Mesothelial cell of epicardium (in vitro differentiated cells): ENCODE measurements around the gene LYPD4. TPM values are rescaled to one million over a fixed set of nuclear protein-coding genes. Genes with fewer than 3 reads are reported as not detected.

ENCODE experiments used
- DNase-seq, 2 experiments: peaks; one replicate each; pipeline ENCODE4 v3.0.0; 2021; ENCODE audit warnings: low spot score in 2 of 2; ENCODE audit not compliant: unreplicated experiment in 2 of 2
- H3K27ac Mint-ChIP-seq: 2 replicates; pipeline ENCODE4 v1.8.0; 2021; ENCODE audit warnings: mixed read lengths
- H3K27me3 Mint-ChIP-seq: 2 replicates; pipeline ENCODE4 v1.8.0; 2021; ENCODE audit warnings: low read depth, mixed read lengths
- H3K36me3 Mint-ChIP-seq: 2 replicates; pipeline ENCODE4 v1.8.0; 2021; ENCODE audit warnings: mixed read lengths
- H3K4me1 Mint-ChIP-seq: 2 replicates; pipeline ENCODE4 v1.8.0; 2021; ENCODE audit warnings: mixed read lengths
- H3K4me3 Mint-ChIP-seq: 2 replicates; pipeline ENCODE4 v1.8.0; 2021; ENCODE audit warnings: mild to moderate bottlenecking, moderate library complexity, mixed read lengths
- H3K9me3 Mint-ChIP-seq: 2 replicates; pipeline ENCODE4 v1.8.0; 2021; ENCODE audit warnings: mixed read lengths
- total RNA-seq: library from RNA; stranded (reverse); gene quantifications from 3 replicates; pipeline ENCODE4 v1.2.1, GENCODE V29; 2021
- TF ChIP-seq, protein P1 (sequence below): fragments of 200-600 bp; sonication (generic); IDR thresholded peaks from one replicate; pipeline ENCODE4 v1.5.0; 2021; ENCODE audit warnings: antibody characterized with exemption; ENCODE audit not compliant: unreplicated experiment

LYPD4 gene
- total RNA-seq, 1 donor from 2014 or later, result not detected

DNA sequence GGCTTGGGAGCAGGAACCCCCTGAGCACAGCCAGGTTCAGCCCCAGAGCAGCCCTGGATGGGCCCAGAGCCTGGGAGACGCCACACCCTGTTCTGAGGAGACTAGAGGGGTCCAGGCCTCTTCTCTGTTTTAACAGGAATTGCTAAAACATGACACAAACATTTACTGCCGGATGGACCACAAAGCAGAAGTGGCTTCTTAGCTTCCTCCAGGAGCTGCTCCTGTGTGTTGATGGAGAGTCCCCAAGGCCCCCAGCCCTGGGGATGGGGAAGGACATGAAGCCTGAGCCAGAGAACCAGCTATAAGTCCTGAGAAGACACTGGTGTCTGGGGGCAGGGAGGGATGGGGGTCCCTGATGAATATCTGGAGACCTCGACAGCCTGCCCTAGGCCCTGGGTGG lies 33.4 kb downstream of the LYPD4 start:
- H3K27me3 Mint-ChIP-seq, result no peaks in the 10 kb centered on the region
- H3K4me3 Mint-ChIP-seq, result no peak overlapping the region
- DNase-seq, result no peak
- TF ChIP-seq, protein P1, sequence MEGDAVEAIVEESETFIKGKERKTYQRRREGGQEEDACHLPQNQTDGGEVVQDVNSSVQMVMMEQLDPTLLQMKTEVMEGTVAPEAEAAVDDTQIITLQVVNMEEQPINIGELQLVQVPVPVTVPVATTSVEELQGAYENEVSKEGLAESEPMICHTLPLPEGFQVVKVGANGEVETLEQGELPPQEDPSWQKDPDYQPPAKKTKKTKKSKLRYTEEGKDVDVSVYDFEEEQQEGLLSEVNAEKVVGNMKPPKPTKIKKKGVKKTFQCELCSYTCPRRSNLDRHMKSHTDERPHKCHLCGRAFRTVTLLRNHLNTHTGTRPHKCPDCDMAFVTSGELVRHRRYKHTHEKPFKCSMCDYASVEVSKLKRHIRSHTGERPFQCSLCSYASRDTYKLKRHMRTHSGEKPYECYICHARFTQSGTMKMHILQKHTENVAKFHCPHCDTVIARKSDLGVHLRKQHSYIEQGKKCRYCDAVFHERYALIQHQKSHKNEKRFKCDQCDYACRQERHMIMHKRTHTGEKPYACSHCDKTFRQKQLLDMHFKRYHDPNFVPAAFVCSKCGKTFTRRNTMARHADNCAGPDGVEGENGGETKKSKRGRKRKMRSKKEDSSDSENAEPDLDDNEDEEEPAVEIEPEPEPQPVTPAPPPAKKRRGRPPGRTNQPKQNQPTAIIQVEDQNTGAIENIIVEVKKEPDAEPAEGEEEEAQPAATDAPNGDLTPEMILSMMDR, result no peak
- H3K4me1 Mint-ChIP-seq, result no peaks in the 10 kb centered on the region
- H3K9me3 Mint-ChIP-seq, result peaks cover 39% of the 10 kb centered on the region
- no peaks in the 10 kb centered on the region for H3K36me3 Mint-ChIP-seq
- no peak overlapping the region for H3K27ac Mint-ChIP-seq

DNA sequence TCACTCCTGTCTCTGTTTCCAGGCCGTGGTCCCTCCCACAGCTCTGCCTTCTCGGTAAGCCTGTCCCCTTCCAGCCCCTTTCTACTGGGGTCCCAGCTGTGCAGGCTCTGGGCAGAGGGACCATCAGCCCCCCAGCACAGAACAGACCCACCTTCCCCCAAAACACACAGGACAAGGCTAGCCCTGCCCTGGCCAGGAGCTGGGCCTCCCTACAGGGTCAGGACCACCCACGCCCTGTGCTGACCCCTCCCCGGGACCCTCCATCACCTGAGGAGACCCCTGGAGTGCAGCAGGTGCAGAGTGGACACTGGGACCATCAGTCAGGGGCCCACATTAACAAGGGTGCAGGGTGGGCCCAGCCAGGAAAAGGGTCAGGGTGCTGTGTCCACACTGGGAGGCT lies 34.2 kb downstream of the LYPD4 start:
- no peak overlapping the region for H3K27ac Mint-ChIP-seq
- no peaks in the 10 kb centered on the region for H3K36me3 Mint-ChIP-seq
- no peak for DNase-seq
- no peaks in the 10 kb centered on the region for H3K27me3 Mint-ChIP-seq
- H3K4me3 Mint-ChIP-seq, result no peak overlapping the region
- no peaks in the 10 kb centered on the region for H3K4me1 Mint-ChIP-seq
- peaks cover 42% of the 10 kb centered on the region for H3K9me3 Mint-ChIP-seq
- TF ChIP-seq, protein P1, result no peak

DNA sequence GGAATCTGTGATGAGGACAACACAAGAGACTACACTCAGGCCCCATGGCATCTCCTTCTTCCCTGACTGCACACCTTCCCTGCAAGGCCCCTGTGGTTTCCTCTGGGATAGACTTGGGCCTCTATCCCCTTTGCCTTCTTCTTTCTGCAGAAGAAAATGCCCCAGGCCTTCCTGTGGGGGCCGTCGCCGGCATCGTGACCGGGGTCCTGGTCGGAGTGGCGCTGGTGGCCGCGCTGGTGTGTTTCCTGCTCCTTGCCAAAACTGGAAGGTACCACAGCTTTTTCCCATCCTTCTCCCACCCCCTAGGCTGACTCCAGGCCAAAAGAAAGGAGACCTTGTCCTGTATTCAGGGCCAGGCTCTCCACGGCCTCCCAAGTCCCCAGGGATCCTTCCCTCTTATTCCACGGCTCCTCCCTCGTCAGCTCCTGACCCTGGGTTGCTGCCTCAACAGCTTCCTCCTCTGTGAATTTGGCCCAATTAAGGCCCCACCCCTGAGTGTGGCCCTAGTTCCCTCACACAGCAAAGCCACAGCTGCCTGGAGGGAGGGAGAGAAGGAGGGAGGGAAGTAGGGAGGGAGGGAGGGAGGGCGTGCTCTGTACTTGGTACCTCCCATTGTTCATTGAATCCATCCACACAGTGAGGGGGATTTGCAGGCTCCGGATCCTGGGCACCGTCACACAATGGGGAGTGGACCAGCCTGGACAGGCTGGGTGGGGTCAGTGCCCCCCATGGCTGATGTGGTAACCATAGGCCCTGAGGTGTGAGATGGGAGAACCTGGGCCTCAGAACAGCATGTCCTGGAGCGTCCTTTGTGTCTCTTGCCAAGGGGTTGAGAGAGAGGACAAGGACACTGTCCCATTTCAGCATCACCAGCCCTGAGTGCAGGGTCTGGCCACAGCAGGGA lies 35.6 kb downstream of the LYPD4 start:
- H3K4me3 Mint-ChIP-seq, result no peak overlapping the region
- H3K27ac Mint-ChIP-seq, result no peak overlapping the region
- H3K4me1 Mint-ChIP-seq, result no peaks in the 10 kb centered on the region
- H3K36me3 Mint-ChIP-seq, result no peaks in the 10 kb centered on the region
- no peak for DNase-seq
- TF ChIP-seq, protein P1, result no peak
- H3K9me3 Mint-ChIP-seq, result peaks cover 37% of the 10 kb centered on the region
- no peaks in the 10 kb centered on the region for H3K27me3 Mint-ChIP-seq

DNA sequence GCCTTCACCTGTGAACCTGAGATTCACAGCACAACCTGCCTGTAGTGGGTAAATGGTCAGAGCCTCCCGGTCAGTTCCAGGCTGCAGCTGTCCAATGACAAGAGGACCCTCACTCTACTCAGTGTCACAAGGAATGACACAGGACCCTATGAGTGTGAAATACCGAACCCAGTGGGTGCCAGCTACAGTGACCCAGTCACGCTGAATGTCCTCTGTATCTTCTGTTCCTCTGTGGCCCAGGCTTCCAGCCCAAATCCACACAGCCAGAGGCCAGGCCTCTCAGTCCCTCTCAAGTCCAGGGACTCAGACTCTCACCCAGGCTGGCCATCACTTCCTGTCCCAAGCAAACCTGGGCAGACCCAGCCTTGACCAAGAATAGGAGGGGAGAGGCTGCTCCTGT lies 37.3 kb downstream of the LYPD4 start:
- Mint-ChIP-seq H3K36me3 (no peaks in the 10 kb centered on the region), H3K9me3 (peaks cover 34% of the 10 kb centered on the region), H3K27me3 (no peaks in the 10 kb centered on the region), H3K4me1 (no peaks in the 10 kb centered on the region), H3K27ac (no peak overlapping the region), H3K4me3 (no peak overlapping the region)
- no peak for DNase-seq
- TF ChIP-seq, protein P1, result no peak

DNA sequence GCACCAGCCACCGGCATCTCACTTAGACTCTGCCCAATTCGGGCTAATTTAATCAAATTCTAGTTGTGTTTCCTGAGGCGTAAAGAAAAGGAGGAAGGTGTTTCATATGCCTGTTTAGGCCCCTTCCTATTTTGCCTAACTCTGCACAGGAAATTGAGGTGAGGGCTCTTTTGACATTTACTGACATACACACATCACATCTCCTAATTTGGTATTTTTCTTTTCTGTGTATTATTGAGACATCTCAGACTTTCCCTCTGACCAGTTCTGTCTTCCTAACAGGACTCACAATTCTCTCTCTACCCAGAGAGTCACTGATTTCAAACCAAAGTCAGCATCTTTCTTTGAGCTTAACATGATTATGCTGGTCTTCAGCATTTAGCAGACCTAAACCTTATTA lies 40.1 kb downstream of the LYPD4 start:
- Mint-ChIP-seq H3K4me1 (no peaks in the 10 kb centered on the region), H3K36me3 (no peaks in the 10 kb centered on the region), H3K27ac (no peak overlapping the region), H3K27me3 (no peaks in the 10 kb centered on the region), H3K9me3 (peaks cover 53% of the 10 kb centered on the region), H3K4me3 (no peak overlapping the region)
- TF ChIP-seq, protein P1, result no peak
- DNase-seq, result no peak
